ENCODE measurements around the gene AMBRA1.

Gene AMBRA1

GRCh38 chr11:46450846-46451477 lies 142.9 kb downstream of the AMBRA1 start:
- no peaks in the 10 kb centered on the region for H3F3A ChIP-seq (ENCODE audit: insufficient read depth)
- H4K20me1 ChIP-seq (ENCODE audit: low read depth, low read length), result 0 out of 2 replicates have a peak, but pooled peaks cover 5% of the 10 kb centered on the region

GRCh38 chr11:46447544-46447943 lies 146.3 kb downstream of the AMBRA1 start:
- no peak overlapping the region for H3K4me2 ChIP-seq (ENCODE audit: low read depth, low read length, poor library complexity, severe bottlenecking)
- no peaks in the 10 kb centered on the region for H3K27me3 ChIP-seq (ENCODE audit: low read length)
- H2AFZ ChIP-seq (ENCODE audit: low read depth, low read length, severe bottlenecking), result no peak overlapping the region
- no peak overlapping the region for H3K4me3 ChIP-seq (ENCODE audit: insufficient read depth, low read length, poor library complexity, severe bottlenecking)
- H3K9me3 ChIP-seq (ENCODE audit: insufficient read depth, low read length), result no peaks in the 10 kb centered on the region
- H3K27ac ChIP-seq (ENCODE audit: low read depth, low read length), result no peak overlapping the region
- no peak for TF ChIP-seq EZH2phosphoT487 (conservative IDR thresholded peaks at IDR 0.05; ENCODE audit: low read length)
- TF ChIP-seq CTCF (IDR thresholded peaks at IDR 0.05; ENCODE audit: insufficient read depth, low read length, poor library complexity, severe bottlenecking), result no peak
- H3K79me2 ChIP-seq (ENCODE audit: insufficient read depth, low read length), result no peaks in the 10 kb centered on the region
- H3K9ac ChIP-seq (ENCODE audit: low read length), result no peak overlapping the region
- H3K36me3 ChIP-seq (ENCODE audit: low read length), result no peaks in the 10 kb centered on the region
- no peaks in the 10 kb centered on the region for H3F3A ChIP-seq (ENCODE audit: insufficient read depth)
- no peaks in the 10 kb centered on the region for H3K9me2 ChIP-seq (replicated peaks; ENCODE audit: insufficient read depth, low read length)
- H4K20me1 ChIP-seq (ENCODE audit: low read depth, low read length), result 0 out of 2 replicates have a peak, but pooled peaks cover 5% of the 10 kb centered on the region

More at GRCh38 chr11:46450846-46451477, 142.9 kb downstream of the AMBRA1 start:
- Histone ChIP-seq H3K9me3 (ENCODE audit: insufficient read depth, low read length) (no peaks in the 10 kb centered on the region), H3K9me2 (replicated peaks; ENCODE audit: insufficient read depth, low read length) (no peaks in the 10 kb centered on the region), H3K9ac (ENCODE audit: low read length) (no peak overlapping the region), H2AFZ (ENCODE audit: low read depth, low read length, severe bottlenecking) (no peak overlapping the region), H3K4me3 (ENCODE audit: insufficient read depth, low read length, poor library complexity, severe bottlenecking) (no peak overlapping the region), H3K27ac (ENCODE audit: low read depth, low read length) (no peak overlapping the region), H3K27me3 (ENCODE audit: low read length) (no peaks in the 10 kb centered on the region), H3K79me2 (ENCODE audit: insufficient read depth, low read length) (no peaks in the 10 kb centered on the region), H3K36me3 (ENCODE audit: low read length) (no peaks in the 10 kb centered on the region), H3K4me2 (ENCODE audit: low read depth, low read length, poor library complexity, severe bottlenecking) (no peak overlapping the region)
- TF ChIP-seq EZH2phosphoT487 (conservative IDR thresholded peaks at IDR 0.05; ENCODE audit: low read length) (no peak), CTCF (IDR thresholded peaks at IDR 0.05; ENCODE audit: insufficient read depth, low read length, poor library complexity, severe bottlenecking) (no peak)

GRCh38 chr11:46445920-46446771 lies 147.7 kb downstream of the AMBRA1 start:
- no peaks in the 10 kb centered on the region for H3K27me3 ChIP-seq (ENCODE audit: low read length)
- no peaks in the 10 kb centered on the region for H3K79me2 ChIP-seq (ENCODE audit: insufficient read depth, low read length)
- no peaks in the 10 kb centered on the region for H3K9me2 ChIP-seq (replicated peaks; ENCODE audit: insufficient read depth, low read length)
- H3K36me3 ChIP-seq (ENCODE audit: low read length), result no peaks in the 10 kb centered on the region
- H3F3A ChIP-seq (ENCODE audit: insufficient read depth), result no peaks in the 10 kb centered on the region
- no peaks in the 10 kb centered on the region for H3K9me3 ChIP-seq (ENCODE audit: insufficient read depth, low read length)
- no peak overlapping the region for H3K4me3 ChIP-seq (ENCODE audit: insufficient read depth, low read length, poor library complexity, severe bottlenecking)
- no peak overlapping the region for H3K27ac ChIP-seq (ENCODE audit: low read depth, low read length)
- H3K4me2 ChIP-seq (ENCODE audit: low read depth, low read length, poor library complexity, severe bottlenecking), result no peak overlapping the region
- no peak overlapping the region for H3K9ac ChIP-seq (ENCODE audit: low read length)
- TF ChIP-seq CTCF (IDR thresholded peaks at IDR 0.05; ENCODE audit: insufficient read depth, low read length, poor library complexity, severe bottlenecking) (no peak), EZH2phosphoT487 (conservative IDR thresholded peaks at IDR 0.05; ENCODE audit: low read length) (no peak)
- H4K20me1 ChIP-seq (ENCODE audit: low read depth, low read length), result no peaks in the 10 kb centered on the region
- no peak overlapping the region for H2AFZ ChIP-seq (ENCODE audit: low read depth, low read length, severe bottlenecking)
